ENCODE results near the gene BHMT2.

Gene BHMT2

DNA sequence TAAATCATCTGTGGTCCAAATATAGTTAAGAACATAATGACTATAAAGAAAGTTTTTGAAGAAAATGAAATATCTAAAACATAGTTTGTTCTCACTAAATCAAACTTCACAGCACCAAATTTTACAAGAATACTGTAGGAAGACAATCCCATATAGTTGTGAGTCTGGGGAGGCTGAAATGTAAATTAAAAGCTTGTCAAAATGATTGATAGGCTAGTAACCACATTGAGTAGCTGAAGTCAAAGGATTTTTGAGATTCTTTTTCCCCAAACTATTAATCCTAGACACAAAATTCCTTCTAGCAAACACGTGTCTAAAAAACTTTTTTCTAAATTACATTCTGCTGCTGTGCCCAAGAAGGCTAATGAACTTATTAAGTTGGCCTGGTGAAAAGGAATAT, 55.0 kb downstream of the BHMT2 start:
- DNase-seq, result peak; percentile 60

DNA sequence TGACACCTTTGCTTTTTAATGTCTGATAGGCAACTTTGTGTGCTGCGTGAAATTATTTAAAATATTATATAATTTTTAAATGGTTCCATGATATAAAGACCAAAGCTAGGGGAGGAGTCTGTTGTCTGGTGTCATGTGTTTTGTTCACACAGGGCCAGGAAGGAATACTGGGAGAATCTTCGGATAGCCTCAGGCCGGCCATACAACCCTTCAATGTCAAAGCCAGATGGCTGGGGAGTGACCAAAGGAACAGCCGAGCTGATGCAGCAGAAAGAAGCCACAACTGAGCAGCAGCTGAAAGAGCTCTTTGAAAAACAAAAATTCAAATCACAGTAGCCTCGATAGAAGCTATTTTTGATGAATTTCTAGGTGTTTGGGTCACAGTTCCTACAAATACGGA, 61.2 kb downstream of the BHMT2 start:
- DNase-seq, result no peak

DNA sequence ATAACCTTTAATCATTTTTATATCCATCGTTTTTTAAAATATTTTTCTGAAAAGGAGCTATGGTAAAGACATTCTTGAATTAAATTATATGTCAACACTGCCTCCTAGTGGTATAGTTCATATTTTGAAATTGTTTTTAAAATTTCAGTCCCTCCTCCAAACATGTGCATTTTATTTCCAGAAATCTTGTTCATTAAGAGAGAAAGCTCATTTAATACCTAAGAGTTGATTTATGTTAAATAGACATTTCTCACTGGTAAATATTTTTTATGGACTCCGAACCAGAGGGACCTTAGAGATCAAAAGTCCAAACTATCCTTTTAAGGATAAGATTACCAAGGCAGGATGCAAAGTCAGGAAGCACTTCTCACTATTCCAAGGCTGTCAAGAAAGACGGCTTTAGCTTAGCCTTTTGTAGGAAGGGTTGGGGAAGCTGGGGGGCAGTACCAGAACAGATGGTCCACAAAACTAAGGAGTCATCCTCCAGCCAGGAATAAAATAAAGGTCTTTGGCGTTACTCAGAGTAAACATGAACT, 63.6 kb downstream of the BHMT2 start:
- peak; percentile 52 for DNase-seq

DNA sequence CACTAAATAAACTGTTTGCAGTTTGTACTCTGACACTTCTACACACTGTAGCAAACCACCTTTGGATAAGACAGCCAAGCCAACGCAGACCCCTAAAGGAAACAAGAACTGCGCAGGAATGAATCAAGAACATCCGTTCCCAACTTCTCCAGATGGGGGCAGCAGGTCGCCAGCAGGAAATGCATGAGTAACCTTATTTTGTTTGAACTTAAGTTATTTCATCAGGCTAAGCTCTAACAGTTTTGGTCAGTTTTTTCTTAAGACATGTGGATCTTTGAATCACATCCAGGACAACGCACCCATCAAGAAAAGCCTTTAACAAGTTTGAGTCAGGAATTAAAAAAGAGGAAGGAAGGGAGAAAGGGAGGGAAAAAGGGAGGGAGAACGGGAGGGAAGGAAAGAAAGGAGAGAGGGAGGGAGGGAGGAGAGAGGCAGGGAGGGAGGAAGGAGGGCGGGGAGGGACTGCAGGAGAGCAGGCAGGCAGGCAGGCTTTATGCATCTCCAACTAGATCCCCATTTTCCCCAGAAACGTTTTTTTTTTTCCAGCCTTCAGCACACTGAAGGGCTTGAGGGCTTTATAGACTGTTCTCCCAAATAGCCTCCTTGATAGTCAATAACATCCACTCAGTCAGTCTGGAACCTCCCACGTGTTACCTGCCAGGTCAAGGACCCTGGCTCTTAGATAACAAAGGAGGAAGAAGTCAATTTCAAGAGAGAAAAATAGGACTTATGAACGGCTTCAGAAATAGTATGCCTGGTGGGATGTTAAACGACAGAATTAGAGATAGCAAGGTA, 64.3 kb downstream of the BHMT2 start:
- peak; percentile 94 for DNase-seq

GRCh38 chr5:79135790-79136553, 66.4 kb downstream of the BHMT2 start:
- no peak for DNase-seq

DNA sequence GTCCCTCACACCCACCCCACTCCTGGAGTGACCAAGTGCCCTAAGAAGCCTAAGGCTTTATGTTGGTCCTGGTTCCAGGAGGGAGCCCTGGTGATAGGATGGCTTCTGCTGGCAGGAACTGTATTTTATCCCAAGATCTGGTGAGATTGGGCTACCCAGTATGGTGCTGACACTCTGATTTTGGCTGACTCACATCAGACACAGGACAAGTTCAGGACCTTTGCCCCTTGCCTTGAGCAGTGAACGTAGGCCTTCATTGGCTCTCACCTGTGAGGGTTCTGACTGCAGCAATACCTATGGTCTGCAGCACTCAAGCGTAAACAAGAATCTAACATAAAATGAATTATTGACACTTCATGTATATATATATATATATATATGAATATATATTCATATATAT, 67.1 kb downstream of the BHMT2 start:
- DNase-seq, result no peak

Measured in fibroblast of upper back skin (primary cell).